ENCODE data around the gene AKT1. TPM values are rescaled to one million over a fixed set of nuclear protein-coding genes. Genes with fewer than 3 reads are reported as not detected.

Gene AKT1
- total RNA-seq, 1 donor from 2014 or later: 112 TPM

DNA sequence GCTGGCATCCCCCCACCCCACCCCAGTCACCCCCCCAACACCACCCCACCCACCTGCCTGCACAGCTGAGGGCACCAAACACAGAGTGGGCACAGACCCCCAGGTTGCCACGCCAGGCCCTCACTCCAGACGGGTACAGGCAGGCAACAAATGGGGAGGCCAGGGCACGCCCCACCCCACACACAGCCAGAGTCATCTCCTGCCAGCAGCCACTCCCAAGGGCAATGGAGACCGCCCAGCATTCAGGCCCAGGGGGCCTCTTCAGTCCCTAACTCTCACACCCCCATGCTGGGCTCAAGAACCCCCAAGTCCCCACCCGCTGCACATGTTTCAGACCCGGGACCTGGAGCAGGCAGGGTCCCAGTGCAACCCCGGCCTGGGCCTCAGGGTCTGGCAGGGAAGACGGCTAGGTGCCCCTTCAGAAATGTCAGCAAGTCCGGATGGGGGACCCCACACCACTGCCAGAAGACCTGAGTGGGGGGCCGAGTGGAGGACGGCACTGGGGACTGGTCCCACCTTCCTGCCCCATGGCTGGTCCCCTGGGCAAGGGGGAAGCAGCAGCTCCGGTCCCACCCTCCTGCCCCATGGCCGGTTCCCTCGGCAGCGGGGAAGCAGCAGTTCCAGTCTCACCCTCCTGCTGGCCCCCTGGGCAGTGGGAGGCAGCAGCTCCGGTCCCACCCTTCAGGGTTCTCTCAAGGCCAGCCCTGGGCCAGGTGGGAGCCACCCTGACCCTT, 11.9 kb downstream of the AKT1 start:
- Histone ChIP-seq H3K27ac (no peak overlapping the region), H3K36me3 (peaks cover 23 to 24% of the 10 kb centered on the region in 2 donors), H3K4me1 (peaks cover 10 to 24% of the 10 kb centered on the region in 2 donors), H3K9me3 (no peaks in the 10 kb centered on the region), H3K4me3 (no peak overlapping the region), H3K27me3 (no peaks in the 10 kb centered on the region)
- TF ChIP-seq, protein P1, sequence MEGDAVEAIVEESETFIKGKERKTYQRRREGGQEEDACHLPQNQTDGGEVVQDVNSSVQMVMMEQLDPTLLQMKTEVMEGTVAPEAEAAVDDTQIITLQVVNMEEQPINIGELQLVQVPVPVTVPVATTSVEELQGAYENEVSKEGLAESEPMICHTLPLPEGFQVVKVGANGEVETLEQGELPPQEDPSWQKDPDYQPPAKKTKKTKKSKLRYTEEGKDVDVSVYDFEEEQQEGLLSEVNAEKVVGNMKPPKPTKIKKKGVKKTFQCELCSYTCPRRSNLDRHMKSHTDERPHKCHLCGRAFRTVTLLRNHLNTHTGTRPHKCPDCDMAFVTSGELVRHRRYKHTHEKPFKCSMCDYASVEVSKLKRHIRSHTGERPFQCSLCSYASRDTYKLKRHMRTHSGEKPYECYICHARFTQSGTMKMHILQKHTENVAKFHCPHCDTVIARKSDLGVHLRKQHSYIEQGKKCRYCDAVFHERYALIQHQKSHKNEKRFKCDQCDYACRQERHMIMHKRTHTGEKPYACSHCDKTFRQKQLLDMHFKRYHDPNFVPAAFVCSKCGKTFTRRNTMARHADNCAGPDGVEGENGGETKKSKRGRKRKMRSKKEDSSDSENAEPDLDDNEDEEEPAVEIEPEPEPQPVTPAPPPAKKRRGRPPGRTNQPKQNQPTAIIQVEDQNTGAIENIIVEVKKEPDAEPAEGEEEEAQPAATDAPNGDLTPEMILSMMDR (IDR thresholded peaks at IDR 0.05): no peak
- DNase-seq (ENCODE audit: low spot score in 2 of 2): no peak
- intact Hi-C loops (cut with DNase I): no loop called here

DNA sequence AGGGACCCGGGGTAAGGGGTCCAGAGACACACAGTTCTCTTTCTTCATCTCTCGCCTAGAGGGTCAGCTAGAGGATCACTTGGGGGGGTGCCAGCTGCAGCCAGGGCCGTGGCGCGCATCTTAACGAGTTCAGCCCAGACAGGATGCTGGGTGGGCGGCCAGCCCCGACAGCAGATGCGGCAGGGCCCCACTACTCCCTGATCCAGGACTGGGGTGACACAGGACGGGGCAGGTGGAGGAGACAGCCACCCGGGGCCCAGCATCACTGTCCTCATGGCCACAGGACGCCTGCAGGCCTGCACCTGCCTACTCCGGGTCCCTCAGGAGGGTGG, 12.8 kb downstream of the AKT1 start:
- H3K27me3 ChIP-seq: no peaks in the 10 kb centered on the region
- H3K9me3 ChIP-seq: no peaks in the 10 kb centered on the region
- H3K4me1 ChIP-seq: peaks cover 10 to 18% of the 10 kb centered on the region in 2 donors
- DNase-seq (ENCODE audit: low spot score in 2 of 2): no peak
- TF ChIP-seq, protein P1 (IDR thresholded peaks at IDR 0.05): no peak
- intact Hi-C loops (cut with DNase I): no loop called here
- peaks cover 19 to 21% of the 10 kb centered on the region in 2 donors for H3K36me3 ChIP-seq
- no peak overlapping the region for H3K4me3 ChIP-seq
- no peak overlapping the region for H3K27ac ChIP-seq

DNA sequence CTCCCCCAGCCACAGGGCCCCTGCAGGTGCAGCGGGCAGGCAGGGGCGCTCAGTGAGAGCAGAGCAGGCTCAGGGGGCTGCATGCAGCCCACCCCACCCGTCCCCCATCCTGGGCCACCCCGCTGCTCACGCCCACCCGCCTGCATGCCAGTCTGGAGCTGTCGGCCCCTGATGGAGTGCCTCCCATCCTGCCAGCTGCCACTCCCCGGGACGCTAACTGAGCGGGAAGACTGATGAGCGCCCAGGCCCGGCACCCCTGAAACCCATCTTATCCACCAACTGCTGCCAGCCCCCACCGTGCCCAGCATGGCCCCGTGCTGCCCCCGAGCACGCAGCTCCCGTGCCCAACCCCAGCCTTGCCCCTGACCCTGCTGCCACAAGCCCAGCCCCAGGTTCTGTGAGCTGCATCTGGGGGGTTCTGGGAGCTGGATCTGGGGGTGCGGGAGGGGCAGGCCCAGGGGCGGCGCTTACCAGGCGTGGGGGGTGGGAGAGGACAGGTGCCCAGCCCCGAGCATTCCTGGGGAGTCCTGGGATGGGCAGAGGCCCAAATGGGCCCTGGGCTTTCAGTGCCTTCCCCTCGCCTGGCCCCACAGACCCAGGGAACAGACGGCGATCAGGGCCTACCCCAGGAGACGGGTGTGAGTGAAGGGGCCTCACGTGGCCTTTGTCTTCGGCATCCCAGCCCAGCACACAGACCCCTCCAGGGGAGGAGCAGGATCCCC, 13.3 kb downstream of the AKT1 start:
- Histone ChIP-seq H3K4me1 (peaks cover 10 to 13% of the 10 kb centered on the region in 2 donors), H3K4me3 (no peak overlapping the region), H3K36me3 (peaks cover 21 to 22% of the 10 kb centered on the region in 2 donors), H3K27ac (no peak overlapping the region), H3K9me3 (no peaks in the 10 kb centered on the region), H3K27me3 (no peaks in the 10 kb centered on the region)
- TF ChIP-seq, protein P1 (IDR thresholded peaks at IDR 0.05): no peak
- DNase-seq (ENCODE audit: low spot score in 2 of 2): no peak
- intact Hi-C loops (cut with DNase I): no loop called here

DNA sequence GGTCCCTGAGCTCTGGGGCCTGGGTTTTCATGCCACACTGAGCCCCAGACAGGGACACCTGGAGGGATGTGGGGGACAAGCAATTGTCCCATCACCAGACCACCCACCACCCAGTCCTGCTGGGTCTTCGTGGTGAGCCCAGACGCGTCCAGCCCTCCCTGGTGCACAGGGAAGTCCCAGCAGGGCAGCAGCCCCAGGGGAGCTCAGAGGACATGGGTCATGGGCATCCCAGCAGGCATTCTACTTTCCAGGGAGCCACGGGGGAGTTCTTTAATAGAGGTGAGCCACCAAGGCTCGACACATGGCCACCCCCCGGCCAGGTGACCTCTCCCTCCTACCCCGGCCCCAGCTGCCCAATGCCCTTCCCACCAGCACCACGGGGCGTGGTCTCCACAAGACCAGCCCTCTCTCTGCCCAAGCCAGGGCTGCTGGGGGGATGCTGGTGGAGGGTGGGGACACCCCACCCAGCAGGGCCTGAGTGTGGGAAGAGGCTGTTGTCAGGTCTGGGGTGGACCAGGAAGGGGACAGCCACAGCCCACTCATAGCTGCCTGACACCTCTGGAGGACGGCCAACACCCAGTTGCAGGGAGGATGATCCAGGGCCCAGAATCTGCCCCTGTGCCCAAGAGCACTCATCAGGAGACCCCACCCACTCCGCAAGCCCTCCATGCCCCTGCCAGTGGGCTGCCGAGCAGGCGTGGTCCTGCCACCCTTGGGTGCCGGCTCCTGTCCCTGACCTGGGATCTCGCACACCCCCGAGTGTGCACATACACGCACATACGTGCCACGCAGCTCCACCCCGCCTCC, 14.1 kb downstream of the AKT1 start:
- H3K4me3 ChIP-seq: no peak overlapping the region
- TF ChIP-seq, protein P1 (IDR thresholded peaks at IDR 0.05): no peak
- intact Hi-C loops (cut with DNase I): no loop called here
- H3K27ac ChIP-seq: no peak overlapping the region
- H3K36me3 ChIP-seq: peaks cover 25 to 27% of the 10 kb centered on the region in 2 donors
- no peak for DNase-seq (ENCODE audit: low spot score in 2 of 2)
- H3K27me3 ChIP-seq: no peaks in the 10 kb centered on the region
- peaks cover 5% of the 10 kb centered on the region in 2 donors for H3K4me1 ChIP-seq
- no peaks in the 10 kb centered on the region for H3K9me3 ChIP-seq

DNA sequence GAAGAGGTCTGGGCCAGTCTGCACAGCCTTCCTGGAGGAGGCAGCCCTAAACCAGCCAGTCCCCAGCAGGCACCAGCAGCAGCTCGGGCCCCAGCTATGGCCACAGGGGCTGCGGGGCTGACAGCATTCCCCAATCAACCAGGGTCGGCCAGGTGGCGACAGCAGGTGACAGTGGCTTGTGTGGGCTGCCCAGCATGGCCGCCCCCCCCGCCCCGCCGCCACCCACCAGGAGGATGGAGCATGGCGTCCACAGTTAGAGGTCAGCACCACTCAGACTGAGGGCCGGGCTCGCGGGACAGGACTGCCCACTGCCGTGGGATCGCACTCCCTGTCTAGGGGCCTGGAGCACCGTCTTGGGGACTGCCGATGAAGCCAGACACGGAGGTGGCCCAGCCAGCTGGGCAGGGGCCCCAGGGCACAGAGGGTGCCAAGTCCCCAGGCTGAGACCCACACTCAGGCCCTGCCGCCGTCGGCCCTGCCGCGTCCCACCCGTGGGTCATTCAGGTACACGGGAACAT, 15.0 kb downstream of the AKT1 start:
- no peak for DNase-seq (ENCODE audit: low spot score in 2 of 2)
- TF ChIP-seq, protein P1 (IDR thresholded peaks at IDR 0.05): no peak
- intact Hi-C loops (cut with DNase I): no loop called here
- H3K27ac ChIP-seq: no peak overlapping the region
- no peak overlapping the region for H3K4me3 ChIP-seq
- H3K4me1 ChIP-seq: peaks cover 0 to 4% of the 10 kb centered on the region in 2 donors
- H3K27me3 ChIP-seq: no peaks in the 10 kb centered on the region
- no peaks in the 10 kb centered on the region for H3K9me3 ChIP-seq
- peaks cover 31 to 32% of the 10 kb centered on the region in 2 donors for H3K36me3 ChIP-seq
